ENCODE data around the gene NPIPA3. TPM values are rescaled to one million over a fixed set of nuclear protein-coding genes. Genes with fewer than 3 reads are reported as not detected.

Gene NPIPA3
- total RNA-seq, result not detected in 2 replicates

GRCh38 chr16:14703156-14704011 lies at the start of gene NPIPA3:
Gene NPIPA3 (plus strand): TSS chr16:14703411. CDS start chr16:14708944, 5,533 bp downstream.

DNA sequence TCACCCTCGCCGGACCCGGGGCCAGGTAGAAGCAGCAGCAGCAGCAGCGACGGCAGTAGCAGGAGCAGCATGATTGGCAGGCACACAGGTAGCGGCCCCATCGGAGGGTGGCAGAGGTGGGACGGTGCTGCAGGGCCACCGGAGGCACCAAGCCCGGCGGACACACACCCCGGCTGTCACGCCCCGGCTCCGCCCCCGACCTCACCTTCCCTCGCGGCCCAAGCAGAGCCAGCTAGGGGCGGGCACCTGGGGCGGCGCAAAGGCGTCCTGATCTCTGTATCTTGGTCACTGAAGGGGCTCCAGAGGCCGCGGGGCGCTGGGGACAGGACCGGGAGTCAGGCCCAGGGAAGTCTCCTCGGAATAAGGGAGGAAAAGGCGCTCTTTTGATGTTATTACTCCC lies 9.1 kb upstream of the NPIPA3 start, which contains the start of gene PLA2G10:
PLA2G10 (minus strand) TSS at position 180 of the 400 bp plus-strand sequence; CDS start at position 101, 79 bp downstream.

DNA sequence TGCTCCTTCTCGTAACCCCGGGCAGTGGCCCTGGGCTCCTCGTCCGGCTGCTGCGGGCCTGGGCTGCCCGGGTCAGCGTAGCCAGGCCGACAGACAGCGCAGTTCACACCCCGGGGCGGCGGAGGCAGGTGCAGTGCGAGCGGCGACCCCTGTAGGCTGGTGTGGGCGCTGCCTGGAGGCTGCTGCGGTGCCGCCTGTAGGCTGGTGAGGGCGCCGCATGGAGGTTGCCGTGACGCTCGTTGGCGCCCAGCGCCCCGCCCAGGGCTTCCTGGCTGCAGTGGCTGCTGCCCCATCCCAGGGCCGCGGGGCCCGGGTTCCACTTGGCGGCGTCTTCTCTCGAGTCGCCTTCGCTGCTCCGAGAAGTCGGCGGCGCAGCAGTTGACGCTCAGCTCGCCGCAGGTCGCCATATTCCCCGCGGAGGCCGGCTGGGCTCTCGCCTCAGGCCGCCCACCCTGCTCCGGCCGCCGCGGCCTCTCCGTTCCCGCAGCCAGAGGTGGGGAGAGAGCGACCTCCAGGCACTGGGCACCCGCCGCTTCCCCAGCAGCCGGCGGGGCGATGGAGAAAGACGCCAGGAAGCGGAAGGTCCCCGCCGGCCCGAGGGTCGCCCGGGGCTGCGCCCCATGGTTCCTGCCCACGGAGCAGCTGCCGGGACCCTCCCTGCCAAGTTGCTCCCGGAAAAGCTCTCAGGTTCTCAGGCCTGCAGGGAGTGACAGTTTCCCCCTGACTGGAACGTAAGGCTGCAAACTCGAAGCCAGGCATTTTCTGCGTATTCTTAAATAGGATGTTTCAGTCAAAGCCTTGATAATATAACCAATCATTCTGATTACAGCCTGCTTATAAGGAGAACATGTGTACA lies 39.3 kb downstream of the NPIPA3 start, which contains the start of gene NPIPA2:
NPIPA2 (plus strand) TSS at position 261 of the 856 bp plus-strand sequence. CDS start 5,533 bp downstream, outside the sequence.

Other genes with a start within 250 kb of the NPIPA3 start
- gene PARN, start 73.2 kb upstream of the NPIPA3 start, total RNA-seq, result 18.5 and 29.6 TPM in 2 replicates
- gene BFAR, start 70.5 kb upstream of the NPIPA3 start, total RNA-seq, result 58.0 and 74.1 TPM in 2 replicates
- not detected in 2 replicates for gene PLA2G10, start 9.1 kb upstream of the NPIPA3 start, total RNA-seq
- 0.18 TPM in 1 of 2 replicates, not detected in the other for gene NPIPA2, start 39.1 kb downstream of the NPIPA3 start, total RNA-seq
- gene NOMO1, start 130.3 kb downstream of the NPIPA3 start, total RNA-seq, result 80.1 and 81.5 TPM in 2 replicates
- gene NPIPA1, start 234.0 kb downstream of the NPIPA3 start, total RNA-seq, result 25.9 and 38.1 TPM in 2 replicates

All from myometrial cell (primary cell).